ENCODE data around the gene EFCAB11.

DNA sequence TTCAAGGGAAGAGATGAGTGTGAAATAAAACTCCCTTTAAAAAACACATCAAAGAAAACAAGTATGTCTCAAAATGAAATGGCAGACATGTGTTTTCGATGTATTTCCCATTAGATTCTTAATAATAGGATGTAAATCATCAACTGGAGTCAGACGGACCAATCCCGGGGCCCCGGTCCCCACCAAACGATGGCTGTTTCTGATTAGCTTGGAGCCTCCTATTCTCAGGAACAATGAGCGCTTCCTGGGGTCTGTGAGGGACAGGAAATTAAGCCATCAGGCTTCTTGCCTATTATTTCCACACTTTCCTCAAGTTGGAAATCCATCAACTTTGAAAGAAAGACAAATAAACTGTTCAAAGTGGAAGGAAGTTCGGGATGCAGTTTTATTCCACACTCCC lies 179.4 kb downstream of the EFCAB11 start:
- TF ChIP-seq, protein P1, sequence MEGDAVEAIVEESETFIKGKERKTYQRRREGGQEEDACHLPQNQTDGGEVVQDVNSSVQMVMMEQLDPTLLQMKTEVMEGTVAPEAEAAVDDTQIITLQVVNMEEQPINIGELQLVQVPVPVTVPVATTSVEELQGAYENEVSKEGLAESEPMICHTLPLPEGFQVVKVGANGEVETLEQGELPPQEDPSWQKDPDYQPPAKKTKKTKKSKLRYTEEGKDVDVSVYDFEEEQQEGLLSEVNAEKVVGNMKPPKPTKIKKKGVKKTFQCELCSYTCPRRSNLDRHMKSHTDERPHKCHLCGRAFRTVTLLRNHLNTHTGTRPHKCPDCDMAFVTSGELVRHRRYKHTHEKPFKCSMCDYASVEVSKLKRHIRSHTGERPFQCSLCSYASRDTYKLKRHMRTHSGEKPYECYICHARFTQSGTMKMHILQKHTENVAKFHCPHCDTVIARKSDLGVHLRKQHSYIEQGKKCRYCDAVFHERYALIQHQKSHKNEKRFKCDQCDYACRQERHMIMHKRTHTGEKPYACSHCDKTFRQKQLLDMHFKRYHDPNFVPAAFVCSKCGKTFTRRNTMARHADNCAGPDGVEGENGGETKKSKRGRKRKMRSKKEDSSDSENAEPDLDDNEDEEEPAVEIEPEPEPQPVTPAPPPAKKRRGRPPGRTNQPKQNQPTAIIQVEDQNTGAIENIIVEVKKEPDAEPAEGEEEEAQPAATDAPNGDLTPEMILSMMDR (IDR thresholded peaks at IDR 0.05): no peak
- no peak for TF ChIP-seq ZFX (IDR thresholded peaks at IDR 0.05; ENCODE audit: borderline replicate concordance)
